SK-N-SH treated with all-trans-retinoic acid at 6 μM for 48 hours (cell line): ENCODE results near the gene ZNF33A.

ENCODE experiments used
- ATAC-seq: fragments of 200-7000 bp; cut with Tn5 transposase; 3 replicates; pipeline ENCODE4 v1.9.1; 2020; ENCODE audit warnings: mild to moderate bottlenecking, moderate library complexity
- ARNTL ChIP-seq: fragments of 450-650 bp; formaldehyde crosslinking; IDR thresholded peaks from 2 replicates; pipeline ENCODE4 v1.5.0; 2020; ENCODE audit warnings: low read depth, mild to moderate bottlenecking, moderate library complexity, borderline replicate concordance
- BACH2 ChIP-seq: fragments of 250-450 bp; sonication (Bioruptor Pico); IDR thresholded peaks from 2 replicates; pipeline ENCODE4 v1.9.0; 2021; ENCODE audit warnings: mild to moderate bottlenecking, borderline replicate concordance
- CSDC2 ChIP-seq: fragments of 250-450 bp; sonication (Bioruptor Pico); IDR thresholded peaks from 2 replicates; pipeline ENCODE4 v1.5.0; 2020; ENCODE audit warnings: mild to moderate bottlenecking, moderate library complexity
- ESRRG ChIP-seq: fragments of 250-450 bp; sonication (Bioruptor Pico); IDR thresholded peaks from 2 replicates; pipeline ENCODE4 v1.6.1; 2021; ENCODE audit warnings: mild to moderate bottlenecking
- GLIS3 ChIP-seq: fragments of 250-450 bp; sonication (Bioruptor Pico); IDR thresholded peaks from 2 replicates; pipeline ENCODE4 v1.5.0; 2020; ENCODE audit warnings: mild to moderate bottlenecking, moderate library complexity
- ISL1 ChIP-seq: fragments of 250-450 bp; sonication (Bioruptor Pico); IDR thresholded peaks from 2 replicates; pipeline ENCODE4 v2.1.2; 2022; ENCODE audit warnings: mild to moderate bottlenecking, moderate library complexity
- OSR1 ChIP-seq: fragments of 250-450 bp; sonication (Bioruptor Pico); IDR thresholded peaks from 2 replicates; pipeline ENCODE4 v1.8.0; 2022; ENCODE audit warnings: moderate library complexity, mild to moderate bottlenecking, inconsistent platforms
- PPARA ChIP-seq: fragments of 250-450 bp; sonication (Bioruptor Pico); IDR thresholded peaks from 2 replicates; pipeline ENCODE4 v1.5.0; 2020; ENCODE audit warnings: mild to moderate bottlenecking, borderline replicate concordance
- RARB ChIP-seq: fragments of 250-450 bp; sonication (Bioruptor Pico); IDR thresholded peaks from 2 replicates; pipeline ENCODE4 v1.8.0; 2021; ENCODE audit warnings: mild to moderate bottlenecking, moderate library complexity
- SNAI2 ChIP-seq: fragments of 250-450 bp; sonication (Bioruptor Pico); IDR thresholded peaks from 2 replicates; pipeline ENCODE4 v1.5.0; 2020; ENCODE audit warnings: mild to moderate bottlenecking, moderate library complexity
- TCF4 ChIP-seq: fragments of 250-450 bp; sonication (Bioruptor Pico); IDR thresholded peaks from 2 replicates; pipeline ENCODE4 v1.8.0; 2021; ENCODE audit warnings: mild to moderate bottlenecking, moderate library complexity, borderline replicate concordance
- TOX ChIP-seq: fragments of 250-450 bp; sonication (Bioruptor Pico); IDR thresholded peaks from 2 replicates; pipeline ENCODE4 v1.8.0; 2021; ENCODE audit warnings: mild to moderate bottlenecking, moderate library complexity, borderline replicate concordance
- ZC3H10 ChIP-seq: fragments of 250-450 bp; sonication (Bioruptor Pico); IDR thresholded peaks from 2 replicates; pipeline ENCODE4 v1.5.1; 2021; ENCODE audit warnings: mild to moderate bottlenecking, moderate library complexity
- ZFP3 ChIP-seq: fragments of 250-450 bp; sonication (Bioruptor Pico); IDR thresholded peaks from 2 replicates; pipeline ENCODE4 v1.5.0; 2020; ENCODE audit warnings: mild to moderate bottlenecking, moderate library complexity
- ZFP30 ChIP-seq: fragments of 450-650 bp; formaldehyde crosslinking; IDR thresholded peaks from 2 replicates; pipeline ENCODE4 v1.5.0; 2022; ENCODE audit warnings: mild to moderate bottlenecking, moderate library complexity
- ZNF565 ChIP-seq: fragments of 450-650 bp; formaldehyde crosslinking; conservative IDR thresholded peaks from 2 replicates; pipeline ENCODE4 v1.5.0; 2020; ENCODE audit warnings: low read depth, mild to moderate bottlenecking, moderate library complexity
- ZNF70 ChIP-seq: fragments of 450-650 bp; formaldehyde crosslinking; IDR thresholded peaks from 2 replicates; pipeline ENCODE4 v1.5.0; 2020; ENCODE audit warnings: mild to moderate bottlenecking, moderate library complexity
- ZNF8 ChIP-seq: fragments of 450-650 bp; formaldehyde crosslinking; IDR thresholded peaks from 2 replicates; pipeline ENCODE4 v1.5.0; 2020; ENCODE audit warnings: mild to moderate bottlenecking, moderate library complexity
- TF ChIP-seq, protein P1 (sequence below): fragments of 250-450 bp; sonication (Bioruptor Pico); IDR thresholded peaks from 2 replicates; pipeline ENCODE4 v1.8.0; 2020; ENCODE audit warnings: mild to moderate bottlenecking, moderate library complexity, borderline replicate concordance
- TF ChIP-seq, protein P2 (sequence below): fragments of 250-450 bp; sonication (Bioruptor Pico); IDR thresholded peaks from 2 replicates; pipeline ENCODE4 v1.5.1; 2020; ENCODE audit warnings: low read depth, mild to moderate bottlenecking, moderate library complexity
- TF ChIP-seq, protein P3 (sequence below): fragments of 250-450 bp; sonication (Bioruptor Pico); IDR thresholded peaks from 2 replicates; pipeline ENCODE4 v1.5.0; 2020; ENCODE audit warnings: mild to moderate bottlenecking, moderate library complexity
- TF ChIP-seq, protein P4 (sequence below): fragments of 250-450 bp; sonication (Bioruptor Pico); IDR thresholded peaks from 2 replicates; pipeline ENCODE4 v1.8.0; 2021; ENCODE audit warnings: low read depth, mild to moderate bottlenecking, moderate library complexity, borderline replicate concordance
- TF ChIP-seq, protein P5 (sequence below): fragments of 250-450 bp; sonication (Bioruptor Pico); IDR thresholded peaks from 2 replicates; pipeline ENCODE4 v1.5.1; 2021; ENCODE audit warnings: mild to moderate bottlenecking, moderate library complexity

The ZNF33A gene

DNA sequence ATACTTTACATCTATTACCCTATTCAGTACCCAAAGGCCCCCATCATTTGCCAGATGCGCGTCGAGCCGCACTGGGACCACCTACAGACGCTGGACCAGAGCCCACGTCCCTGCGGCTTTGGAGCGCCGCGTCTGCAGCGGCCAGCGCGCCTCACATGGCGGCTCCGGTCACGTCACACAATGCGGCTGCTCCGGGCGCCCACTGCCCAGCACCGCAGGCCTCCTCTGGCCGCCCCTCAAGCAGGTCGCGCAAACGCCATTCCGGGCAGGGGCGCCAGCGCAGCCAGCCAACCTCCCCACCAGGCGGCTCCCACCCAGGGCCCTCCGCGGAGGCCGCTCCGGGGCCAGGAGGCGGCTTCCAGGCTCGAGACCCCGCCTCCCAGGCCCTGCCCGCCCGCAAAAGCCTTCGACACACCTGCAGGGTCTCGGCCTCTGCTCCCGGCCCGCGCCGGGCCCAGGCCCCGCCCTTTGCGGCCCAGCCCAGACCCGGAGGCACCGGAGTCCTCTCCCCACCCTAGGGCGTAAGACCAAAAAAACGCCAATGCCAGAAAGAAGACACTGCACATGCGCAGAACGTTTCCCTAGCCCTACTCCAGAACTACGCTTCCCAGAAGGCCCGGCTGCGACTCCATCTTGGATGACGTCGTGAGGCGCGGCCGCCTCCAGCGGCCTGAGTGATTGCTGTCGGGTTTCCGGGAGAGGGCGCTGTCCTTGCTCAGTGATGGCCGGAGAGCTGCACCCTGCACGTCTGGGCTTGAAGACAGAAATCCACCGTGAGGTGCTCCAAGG, 34.2 kb upstream of the ZNF33A start, which contains the start of gene ZNF25:
TSS of gene ZNF25 (minus strand) at position 557 of the 789 bp plus-strand sequence. CDS start 4,925 bp downstream, outside the sequence.
- ATAC-seq, result peak; percentile 97
- TF ChIP-seq CSDC2 (no peak), ZFP30 (no peak), ARNTL (CRISPR knock-in tag) (no peak), ISL1 (no peak), OSR1 (no peak), BACH2 (no peak), ZNF8 (CRISPR knock-in tag) (no peak), TCF4 (no peak; the same call in 1 of the 2 replicates), SNAI2 (no peak), ZNF565 (no peak), ZFP3 (CRISPR knock-in tag) (no peak)
- TF ChIP-seq, protein P1, sequence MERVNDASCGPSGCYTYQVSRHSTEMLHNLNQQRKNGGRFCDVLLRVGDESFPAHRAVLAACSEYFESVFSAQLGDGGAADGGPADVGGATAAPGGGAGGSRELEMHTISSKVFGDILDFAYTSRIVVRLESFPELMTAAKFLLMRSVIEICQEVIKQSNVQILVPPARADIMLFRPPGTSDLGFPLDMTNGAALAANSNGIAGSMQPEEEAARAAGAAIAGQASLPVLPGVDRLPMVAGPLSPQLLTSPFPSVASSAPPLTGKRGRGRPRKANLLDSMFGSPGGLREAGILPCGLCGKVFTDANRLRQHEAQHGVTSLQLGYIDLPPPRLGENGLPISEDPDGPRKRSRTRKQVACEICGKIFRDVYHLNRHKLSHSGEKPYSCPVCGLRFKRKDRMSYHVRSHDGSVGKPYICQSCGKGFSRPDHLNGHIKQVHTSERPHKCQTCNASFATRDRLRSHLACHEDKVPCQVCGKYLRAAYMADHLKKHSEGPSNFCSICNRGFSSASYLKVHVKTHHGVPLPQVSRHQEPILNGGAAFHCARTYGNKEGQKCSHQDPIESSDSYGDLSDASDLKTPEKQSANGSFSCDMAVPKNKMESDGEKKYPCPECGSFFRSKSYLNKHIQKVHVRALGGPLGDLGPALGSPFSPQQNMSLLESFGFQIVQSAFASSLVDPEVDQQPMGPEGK (CRISPR knock-in tag), result no peak
- TF ChIP-seq, protein P2, sequence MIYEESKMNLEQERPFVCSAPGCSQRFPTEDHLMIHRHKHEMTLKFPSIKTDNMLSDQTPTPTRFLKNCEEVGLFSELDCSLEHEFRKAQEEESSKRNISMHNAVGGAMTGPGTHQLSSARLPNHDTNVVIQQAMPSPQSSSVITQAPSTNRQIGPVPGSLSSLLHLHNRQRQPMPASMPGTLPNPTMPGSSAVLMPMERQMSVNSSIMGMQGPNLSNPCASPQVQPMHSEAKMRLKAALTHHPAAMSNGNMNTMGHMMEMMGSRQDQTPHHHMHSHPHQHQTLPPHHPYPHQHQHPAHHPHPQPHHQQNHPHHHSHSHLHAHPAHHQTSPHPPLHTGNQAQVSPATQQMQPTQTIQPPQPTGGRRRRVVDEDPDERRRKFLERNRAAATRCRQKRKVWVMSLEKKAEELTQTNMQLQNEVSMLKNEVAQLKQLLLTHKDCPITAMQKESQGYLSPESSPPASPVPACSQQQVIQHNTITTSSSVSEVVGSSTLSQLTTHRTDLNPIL, result no peak
- TF ChIP-seq, protein P3, sequence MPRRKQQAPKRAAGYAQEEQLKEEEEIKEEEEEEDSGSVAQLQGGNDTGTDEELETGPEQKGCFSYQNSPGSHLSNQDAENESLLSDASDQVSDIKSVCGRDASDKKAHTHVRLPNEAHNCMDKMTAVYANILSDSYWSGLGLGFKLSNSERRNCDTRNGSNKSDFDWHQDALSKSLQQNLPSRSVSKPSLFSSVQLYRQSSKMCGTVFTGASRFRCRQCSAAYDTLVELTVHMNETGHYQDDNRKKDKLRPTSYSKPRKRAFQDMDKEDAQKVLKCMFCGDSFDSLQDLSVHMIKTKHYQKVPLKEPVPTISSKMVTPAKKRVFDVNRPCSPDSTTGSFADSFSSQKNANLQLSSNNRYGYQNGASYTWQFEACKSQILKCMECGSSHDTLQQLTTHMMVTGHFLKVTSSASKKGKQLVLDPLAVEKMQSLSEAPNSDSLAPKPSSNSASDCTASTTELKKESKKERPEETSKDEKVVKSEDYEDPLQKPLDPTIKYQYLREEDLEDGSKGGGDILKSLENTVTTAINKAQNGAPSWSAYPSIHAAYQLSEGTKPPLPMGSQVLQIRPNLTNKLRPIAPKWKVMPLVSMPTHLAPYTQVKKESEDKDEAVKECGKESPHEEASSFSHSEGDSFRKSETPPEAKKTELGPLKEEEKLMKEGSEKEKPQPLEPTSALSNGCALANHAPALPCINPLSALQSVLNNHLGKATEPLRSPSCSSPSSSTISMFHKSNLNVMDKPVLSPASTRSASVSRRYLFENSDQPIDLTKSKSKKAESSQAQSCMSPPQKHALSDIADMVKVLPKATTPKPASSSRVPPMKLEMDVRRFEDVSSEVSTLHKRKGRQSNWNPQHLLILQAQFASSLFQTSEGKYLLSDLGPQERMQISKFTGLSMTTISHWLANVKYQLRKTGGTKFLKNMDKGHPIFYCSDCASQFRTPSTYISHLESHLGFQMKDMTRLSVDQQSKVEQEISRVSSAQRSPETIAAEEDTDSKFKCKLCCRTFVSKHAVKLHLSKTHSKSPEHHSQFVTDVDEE (CRISPR knock-in tag), result no peak

DNA sequence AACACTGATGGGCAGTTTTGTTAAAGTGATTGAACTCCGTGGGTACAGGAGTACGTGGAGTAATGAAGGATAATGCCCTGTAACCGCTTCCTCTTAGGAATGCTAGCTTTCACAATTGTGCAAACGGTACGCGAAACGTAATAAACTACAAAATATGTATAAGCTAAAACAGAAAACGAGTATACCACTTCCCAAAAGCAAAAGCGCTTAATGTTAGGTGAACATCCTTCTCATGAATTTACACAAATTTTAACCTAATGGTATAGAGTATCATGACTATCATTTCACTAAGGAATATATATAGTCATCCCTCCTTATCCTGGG, 33.6 kb upstream of the ZNF33A start:
- ATAC-seq, result no peak
- TF ChIP-seq PPARA (CRISPR knock-in tag) (no peak), ZC3H10 (CRISPR knock-in tag) (no peak), ESRRG (CRISPR knock-in tag) (no peak), CSDC2 (no peak), BACH2 (no peak), SNAI2 (no peak), ISL1 (no peak), ZFP30 (no peak), TOX (CRISPR knock-in tag) (no peak), OSR1 (no peak), ZNF8 (CRISPR knock-in tag) (no peak), GLIS3 (CRISPR knock-in tag) (no peak), ZFP3 (CRISPR knock-in tag) (no peak), ZNF565 (no peak), RARB (CRISPR knock-in tag) (no peak), TCF4 (no peak), ZNF70 (CRISPR knock-in tag) (no peak), ARNTL (CRISPR knock-in tag) (no peak)
- TF ChIP-seq, protein P2, result no peak
- TF ChIP-seq, protein P4, sequence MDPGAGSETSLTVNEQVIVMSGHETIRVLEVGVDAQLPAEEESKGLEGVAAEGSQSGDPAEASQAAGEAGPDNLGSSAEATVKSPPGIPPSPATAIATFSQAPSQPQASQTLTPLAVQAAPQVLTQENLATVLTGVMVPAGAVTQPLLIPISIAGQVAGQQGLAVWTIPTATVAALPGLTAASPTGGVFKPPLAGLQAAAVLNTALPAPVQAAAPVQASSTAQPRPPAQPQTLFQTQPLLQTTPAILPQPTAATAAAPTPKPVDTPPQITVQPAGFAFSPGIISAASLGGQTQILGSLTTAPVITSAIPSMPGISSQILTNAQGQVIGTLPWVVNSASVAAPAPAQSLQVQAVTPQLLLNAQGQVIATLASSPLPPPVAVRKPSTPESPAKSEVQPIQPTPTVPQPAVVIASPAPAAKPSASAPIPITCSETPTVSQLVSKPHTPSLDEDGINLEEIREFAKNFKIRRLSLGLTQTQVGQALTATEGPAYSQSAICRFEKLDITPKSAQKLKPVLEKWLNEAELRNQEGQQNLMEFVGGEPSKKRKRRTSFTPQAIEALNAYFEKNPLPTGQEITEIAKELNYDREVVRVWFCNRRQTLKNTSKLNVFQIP (CRISPR knock-in tag), result no peak

DNA sequence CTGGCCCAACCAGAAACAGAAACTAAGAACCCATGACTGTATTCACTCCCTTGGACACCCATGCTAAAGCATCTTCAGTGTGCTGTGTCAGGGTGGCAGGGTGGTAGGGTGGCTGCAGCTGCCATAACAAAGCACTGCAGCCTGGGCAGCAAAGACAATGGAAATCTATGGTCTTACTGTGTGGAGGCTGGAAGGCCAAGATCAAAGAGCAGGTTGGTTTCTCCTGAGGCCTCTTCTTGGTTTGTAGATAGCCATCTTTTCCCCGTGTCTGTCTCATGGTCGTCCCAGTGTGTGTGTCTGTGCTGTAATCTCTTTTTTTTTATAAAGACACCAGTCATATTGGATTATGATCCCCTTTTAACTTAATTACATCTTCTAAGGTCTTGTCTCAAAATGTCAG, 18.8 kb upstream of the ZNF33A start:
- no peak for ATAC-seq
- TF ChIP-seq, protein P1 (CRISPR knock-in tag), result no peak
- no peak for TF ChIP-seq BACH2
- TF ChIP-seq TOX (CRISPR knock-in tag), result no peak
- TF ChIP-seq PPARA (CRISPR knock-in tag), result no peak
- TF ChIP-seq TCF4, result no peak
- no peak for TF ChIP-seq ZFP30
- TF ChIP-seq ZNF8 (CRISPR knock-in tag), result no peak
- TF ChIP-seq ZFP3 (CRISPR knock-in tag), result no peak
- TF ChIP-seq, protein P5, sequence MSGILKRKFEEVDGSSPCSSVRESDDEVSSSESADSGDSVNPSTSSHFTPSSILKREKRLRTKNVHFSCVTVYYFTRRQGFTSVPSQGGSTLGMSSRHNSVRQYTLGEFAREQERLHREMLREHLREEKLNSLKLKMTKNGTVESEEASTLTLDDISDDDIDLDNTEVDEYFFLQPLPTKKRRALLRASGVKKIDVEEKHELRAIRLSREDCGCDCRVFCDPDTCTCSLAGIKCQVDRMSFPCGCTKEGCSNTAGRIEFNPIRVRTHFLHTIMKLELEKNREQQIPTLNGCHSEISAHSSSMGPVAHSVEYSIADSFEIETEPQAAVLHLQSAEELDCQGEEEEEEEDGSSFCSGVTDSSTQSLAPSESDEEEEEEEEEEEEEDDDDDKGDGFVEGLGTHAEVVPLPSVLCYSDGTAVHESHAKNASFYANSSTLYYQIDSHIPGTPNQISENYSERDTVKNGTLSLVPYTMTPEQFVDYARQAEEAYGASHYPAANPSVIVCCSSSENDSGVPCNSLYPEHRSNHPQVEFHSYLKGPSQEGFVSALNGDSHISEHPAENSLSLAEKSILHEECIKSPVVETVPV (CRISPR knock-in tag), result no peak
- no peak for TF ChIP-seq ESRRG (CRISPR knock-in tag)
- TF ChIP-seq CSDC2, result no peak
